Medulla oblongata (tissue), 1 donor: ENCODE data around the gene ARHGAP24.
"Not testable (repeated sequence)": the region's sequence is repeated elsewhere in the genome, so short reads cannot be mapped to it uniquely, and the experiment has no call there.

Source experiments
- DNase-seq: peaks from one replicate; pipeline ENCODE4 v3.0.0-alpha.2; 2015; ENCODE audit errors: extremely low spot score

ARHGAP24 gene

DNA sequence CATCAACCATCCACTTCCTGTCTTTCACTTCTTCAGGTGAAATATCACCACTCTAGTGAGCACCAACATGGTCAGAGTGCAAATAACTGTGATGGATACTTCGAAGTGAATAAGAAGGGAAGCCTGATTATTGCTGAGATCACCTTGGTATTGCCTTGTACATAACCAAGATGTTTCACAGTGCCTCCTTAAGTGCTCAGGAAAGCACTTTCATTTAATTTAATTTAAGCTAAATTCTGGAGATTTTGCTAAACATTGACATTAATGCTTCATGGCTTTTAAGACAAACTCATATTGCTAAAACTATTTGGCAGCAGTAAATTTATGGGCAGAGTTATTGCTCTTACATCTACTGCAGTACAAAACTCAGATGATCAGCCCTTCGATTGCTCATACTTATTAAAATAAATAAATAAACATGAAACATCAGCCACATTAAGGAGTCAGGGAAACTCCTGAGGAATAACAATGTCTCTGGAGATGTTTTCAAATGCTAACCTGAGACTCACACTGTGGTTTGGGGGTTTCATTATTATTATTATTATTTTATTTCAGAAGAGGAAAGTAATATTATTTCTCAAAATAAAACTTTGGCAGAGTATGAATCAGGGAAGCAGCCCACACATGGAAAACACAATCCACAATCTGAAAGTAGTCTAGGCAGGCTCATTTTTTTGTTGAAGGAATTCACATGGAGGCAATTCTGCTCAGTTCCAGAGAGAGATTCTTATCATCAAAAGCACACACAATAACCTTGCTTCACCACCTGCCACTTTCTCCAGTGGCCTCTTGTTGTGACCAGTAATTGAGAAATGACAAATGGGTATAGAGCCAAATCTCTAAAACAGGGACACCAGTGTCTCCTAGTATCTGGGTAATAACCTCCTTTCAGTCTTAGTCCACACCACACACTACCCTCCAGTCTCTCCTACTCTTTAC lies 540.7 kb downstream of the ARHGAP24 start:
- no peak for DNase-seq

DNA sequence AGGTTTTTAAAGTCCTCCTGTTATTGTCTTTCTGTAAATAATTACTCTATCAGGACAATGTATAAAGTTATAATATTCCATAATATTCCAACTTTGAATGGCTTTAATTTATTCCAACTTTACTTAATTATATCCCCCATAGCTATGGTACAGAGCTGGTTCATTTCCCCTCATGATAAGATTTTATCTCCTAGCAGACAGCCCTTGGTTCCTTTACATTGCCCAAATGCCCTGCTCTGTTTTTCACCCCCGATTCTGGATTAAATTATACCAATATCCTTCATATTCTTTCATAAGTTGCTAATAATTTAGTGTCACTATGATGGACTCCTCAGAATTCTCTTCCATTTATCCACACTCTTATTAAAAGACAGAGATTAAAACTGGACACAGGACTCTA lies 544.4 kb downstream of the ARHGAP24 start:
- no peak for DNase-seq

DNA sequence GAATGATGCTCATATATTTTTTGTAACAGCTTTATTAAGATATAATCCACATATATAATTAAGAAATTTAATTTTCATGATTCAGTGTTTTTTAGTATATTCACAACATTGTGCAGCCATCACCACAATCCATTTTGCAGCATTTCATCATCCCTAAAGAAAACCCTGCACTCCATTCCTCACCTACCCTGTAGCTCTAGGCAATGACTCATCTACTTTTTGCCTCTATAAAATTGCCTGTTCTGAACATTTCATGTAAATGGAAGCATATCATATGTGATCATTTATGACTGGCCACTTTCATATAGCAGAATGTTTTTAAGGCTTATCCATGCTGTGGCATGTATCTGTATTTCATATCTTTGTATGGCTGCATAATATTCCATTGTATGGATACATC lies 545.0 kb downstream of the ARHGAP24 start:
- no peak for DNase-seq

DNA sequence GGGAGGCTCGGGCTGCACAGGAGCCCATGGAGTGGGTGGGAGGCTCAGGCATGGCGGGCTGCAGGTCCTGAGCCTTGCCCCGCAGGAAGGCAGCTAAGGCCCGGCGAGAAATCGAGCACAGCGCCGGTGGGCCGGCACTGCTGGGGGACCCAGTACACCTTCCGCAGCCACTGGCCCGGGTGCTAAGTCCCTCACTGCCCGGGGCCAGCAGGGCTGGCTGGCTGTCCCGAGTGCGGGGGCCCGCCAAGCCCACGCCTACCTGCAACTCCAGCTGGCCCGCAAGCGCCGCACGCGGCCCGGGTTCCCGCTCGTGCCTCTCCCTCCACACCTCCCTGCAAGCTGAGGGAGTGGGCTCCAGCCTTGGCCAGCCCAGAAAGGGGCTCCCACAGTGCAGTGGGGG lies 546.7 kb downstream of the ARHGAP24 start:
- not testable (repeated sequence) for DNase-seq

DNA sequence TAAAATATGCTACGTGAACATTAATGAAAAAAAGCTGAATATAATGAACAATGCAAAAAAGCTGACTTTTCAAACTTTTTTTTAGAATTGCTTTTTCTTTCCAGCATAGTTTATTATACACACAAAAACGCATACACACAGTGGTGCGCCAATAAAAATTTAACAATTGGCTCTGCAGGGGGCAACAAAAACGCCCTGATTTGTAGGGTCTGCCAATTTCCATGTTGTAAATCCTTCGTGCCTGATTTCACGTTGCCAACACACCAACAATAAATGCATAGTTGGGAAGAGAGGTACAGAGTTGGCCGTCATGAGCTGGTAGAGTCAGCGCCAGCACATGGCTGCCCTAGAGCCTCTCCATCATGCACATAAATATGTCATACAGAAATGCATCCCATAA lies 551.8 kb downstream of the ARHGAP24 start:
- no peak for DNase-seq

DNA sequence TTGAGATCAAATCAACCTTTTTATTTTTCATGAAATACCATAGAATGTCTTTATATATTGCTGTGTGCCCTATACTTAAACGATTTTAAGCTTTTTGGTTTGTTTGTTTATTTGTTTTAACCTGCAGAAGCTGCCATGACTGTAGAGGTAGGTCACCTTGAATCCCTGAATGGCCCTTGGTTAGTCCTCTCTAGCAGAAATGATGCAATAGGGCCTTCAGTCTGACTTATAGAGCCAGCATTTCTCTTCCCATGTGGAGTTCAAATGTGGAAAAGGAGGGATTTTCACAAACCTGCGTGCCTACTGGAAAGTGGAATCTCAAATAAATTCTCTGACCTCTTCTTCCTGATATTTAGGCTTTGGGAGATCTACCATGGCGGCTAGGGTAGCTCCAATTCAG lies 557.0 kb downstream of the ARHGAP24 start:
- DNase-seq = no peak

DNA sequence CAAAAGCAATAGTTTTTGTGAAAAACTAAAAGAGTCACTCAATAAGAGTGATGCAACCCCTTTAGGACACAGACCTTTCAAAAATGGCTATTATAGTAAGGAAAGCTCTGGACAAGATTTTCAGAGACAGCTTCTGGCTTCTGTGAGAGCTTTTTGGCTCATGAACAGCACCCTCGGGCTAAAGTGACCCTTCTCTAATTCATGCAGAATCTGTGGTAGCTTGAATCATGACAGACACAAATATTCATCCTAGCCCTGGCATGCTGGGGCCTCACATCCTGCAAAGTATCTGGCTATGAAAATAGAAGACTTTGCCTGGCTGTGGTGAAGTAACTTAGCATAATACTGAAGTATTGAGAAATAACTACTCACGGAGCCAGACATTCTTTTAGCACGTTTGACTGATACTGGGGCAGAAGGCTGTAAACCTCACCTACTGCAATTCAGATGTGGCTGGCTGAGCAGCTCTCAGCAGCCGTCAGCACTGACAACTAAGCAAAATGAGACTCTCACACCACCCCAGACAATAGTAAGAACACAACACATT lies 557.6 kb downstream of the ARHGAP24 start:
- peak; percentile 33 for DNase-seq

DNA sequence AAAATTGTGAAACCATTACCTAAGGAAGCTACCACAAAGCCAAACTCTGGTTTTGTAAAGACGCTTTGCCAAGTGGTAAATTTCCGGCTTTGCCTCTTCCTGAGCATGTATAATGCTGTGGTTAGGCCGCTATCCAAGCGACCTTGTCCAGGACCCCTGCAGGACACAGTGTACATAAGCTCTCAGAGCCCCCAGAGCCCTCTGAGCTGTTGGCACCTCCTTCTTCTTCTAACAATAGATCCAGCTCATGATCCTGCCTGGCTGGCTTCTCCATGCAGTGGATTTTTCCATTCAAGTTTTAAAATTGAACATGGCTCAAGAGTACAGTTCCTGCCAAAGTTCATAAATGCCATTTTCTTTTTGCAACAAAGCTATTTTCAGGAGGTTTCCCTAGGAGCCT lies 558.2 kb downstream of the ARHGAP24 start:
- peak; percentile 55 for DNase-seq

DNA sequence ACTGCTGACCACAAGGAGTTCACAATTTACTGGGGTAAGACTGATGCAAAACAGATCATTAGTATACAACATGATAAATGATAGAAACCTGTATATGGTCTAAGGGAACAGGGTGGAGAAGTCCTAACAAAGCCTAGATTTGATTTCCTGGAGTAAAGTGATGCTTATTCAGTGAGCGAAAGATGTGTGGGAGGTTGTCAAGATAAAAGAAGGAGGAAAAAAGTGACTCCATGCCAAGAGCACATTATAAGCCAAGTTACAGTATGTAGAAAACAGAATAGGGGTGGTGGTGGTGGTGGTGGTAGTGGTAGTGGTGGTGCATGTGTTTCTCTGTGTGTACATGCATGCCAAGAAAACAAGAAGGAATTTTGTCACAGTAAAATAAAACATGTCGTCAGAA lies 559.7 kb downstream of the ARHGAP24 start:
- no peak for DNase-seq

DNA sequence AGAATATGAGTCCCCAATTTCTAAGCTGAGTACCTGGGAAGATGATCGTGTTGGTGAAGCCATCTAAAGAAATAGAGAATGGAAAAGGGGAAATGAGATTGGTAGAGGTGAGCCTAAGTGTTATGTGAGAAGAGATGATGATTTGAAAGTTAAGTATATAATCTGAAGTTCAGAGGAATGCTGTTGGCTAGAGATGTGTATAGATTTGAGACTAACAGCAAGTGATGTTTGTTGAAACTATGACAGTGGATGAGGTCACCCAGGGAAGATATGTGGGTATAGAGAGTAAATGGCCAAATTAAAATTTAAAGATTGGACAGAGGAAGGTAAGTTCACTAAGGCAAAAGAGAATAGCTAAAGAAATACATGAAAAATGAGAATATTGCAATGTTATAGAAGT lies 560.7 kb downstream of the ARHGAP24 start:
- no peak for DNase-seq

DNA sequence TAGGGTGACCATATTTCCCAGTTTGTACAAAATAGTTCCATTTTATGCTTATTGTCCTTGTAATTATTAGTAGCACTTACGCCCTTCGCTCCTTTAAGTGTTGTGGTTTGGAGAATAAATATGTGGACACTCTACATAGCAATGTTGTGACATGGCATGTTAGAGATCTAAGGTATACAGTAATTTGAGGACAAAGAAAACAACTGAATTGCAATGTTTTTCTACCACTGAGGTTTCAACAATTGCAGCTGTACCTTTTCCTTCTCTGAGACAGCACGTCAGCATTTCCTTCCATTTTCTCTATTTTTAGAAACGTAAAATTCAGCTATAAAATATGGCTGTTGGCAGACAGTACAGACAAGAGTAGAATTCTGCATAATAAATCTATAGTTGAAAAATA lies 561.8 kb downstream of the ARHGAP24 start:
- DNase-seq = no peak

DNA sequence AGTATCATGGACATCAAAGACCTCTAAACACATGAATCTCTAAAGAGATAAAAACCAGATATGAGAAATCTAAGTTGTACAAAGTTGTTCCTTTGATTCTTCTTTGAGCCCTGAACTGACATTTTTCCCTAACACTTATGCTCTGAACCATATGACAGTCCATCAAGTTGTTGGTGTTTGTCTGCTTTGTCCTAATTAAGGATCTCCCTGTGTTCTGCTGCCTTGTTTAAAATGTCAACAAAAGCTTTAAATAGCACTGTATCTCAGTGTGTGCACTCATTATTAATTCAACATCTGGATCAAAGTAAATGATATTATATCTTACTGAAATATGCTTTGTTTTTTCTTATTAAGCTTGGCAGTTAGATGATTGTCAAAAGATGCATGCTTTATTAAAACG lies 563.1 kb downstream of the ARHGAP24 start:
- no peak for DNase-seq

DNA sequence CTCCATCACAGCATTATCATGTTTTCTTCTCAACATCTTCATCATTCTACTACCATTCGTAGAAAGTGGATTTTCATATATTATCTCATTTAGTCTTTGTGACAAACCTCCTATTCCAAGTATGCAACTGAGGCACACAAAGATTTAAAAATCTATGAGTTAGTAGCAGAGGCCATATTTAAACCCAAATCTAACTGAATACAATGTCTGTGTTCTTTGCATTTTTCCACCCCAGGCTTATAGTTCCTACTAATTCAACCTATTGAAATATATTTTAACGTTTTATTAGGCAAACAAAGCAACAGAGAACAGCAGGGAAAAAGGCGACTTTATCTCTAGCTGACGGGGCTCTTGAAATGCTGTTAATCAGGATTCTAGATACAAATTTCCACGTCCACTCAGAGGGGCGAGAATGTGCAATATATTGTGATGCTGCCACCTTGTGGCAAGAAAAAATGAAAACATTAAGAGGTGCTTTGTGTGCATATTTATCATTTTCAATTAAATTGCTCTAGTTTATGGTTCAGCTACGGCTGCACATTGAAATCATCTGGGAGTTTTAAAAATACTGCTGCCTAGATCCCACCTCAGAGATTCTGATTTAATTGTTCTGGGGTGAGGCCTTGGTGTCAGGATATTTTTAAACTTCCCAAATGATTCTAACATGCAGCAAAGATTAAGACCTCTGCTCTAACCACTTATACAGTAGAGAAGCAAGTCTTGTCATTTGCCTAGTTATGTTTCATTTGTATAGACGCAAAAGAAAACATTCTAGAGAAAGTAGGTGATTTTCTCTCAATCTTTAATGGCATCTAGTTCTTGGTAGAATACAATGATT lies 569.0 kb downstream of the ARHGAP24 start:
- DNase-seq = peak; percentile 89

DNA sequence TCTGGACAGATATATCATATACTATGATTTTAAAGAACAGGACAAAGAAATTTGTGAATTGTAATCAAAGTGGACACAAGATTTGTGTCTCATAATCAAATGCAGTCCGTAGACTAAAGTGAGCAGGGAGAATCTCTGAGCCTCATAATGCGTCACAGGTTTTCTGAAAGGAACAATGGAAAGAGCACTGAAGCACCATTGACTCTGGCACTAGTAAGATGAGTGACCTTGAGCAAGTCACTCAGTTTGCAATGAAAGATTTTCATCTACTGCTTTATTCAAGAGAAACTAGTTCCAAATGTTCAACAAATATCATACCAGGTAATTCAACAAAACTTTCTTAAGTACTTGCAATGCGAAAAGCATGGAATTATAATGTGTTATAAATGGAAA lies 569.6 kb downstream of the ARHGAP24 start:
- DNase-seq = no peak

DNA sequence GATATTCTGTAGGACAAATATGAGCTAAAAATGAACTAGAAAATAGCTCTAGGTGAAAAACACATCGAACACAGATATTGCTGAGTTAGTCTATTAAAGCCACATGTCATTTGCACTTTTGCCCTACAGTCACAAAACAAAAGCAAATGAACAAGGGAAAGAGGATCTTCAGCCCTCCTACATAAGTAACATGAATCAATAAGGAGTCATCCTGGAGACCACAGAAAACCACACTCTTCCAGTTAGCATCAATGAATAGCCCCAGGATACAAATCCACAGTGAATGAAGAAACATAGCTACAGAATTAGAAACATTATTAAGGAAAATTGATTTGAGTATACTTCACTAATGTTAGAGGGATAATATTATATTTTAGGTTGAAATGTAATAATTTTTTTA lies 573.5 kb downstream of the ARHGAP24 start:
- DNase-seq = no peak

DNA sequence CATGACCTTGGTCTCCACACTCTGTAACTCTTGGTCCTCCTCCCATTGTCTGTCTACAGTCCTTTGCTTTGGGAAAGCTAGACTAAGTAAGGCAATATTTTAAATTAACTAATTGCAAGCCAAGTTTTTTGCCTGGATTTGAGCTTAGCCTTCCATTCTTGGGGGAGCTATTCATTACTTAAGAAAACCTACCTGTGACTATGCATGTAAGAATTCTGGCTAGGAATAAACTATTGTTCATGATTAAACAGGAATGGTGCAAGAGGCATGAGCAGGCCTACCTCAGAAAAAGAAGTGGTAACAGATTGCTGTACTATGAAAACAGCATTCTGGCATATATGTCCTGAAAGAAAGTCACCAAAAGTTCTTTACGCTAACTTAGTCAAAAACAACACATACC lies 575.5 kb downstream of the ARHGAP24 start:
- DNase-seq = no peak
